ENCODE results near the gene BGN.

The BGN gene

GRCh38 chrX:153460826-153461225, 34.0 kb upstream of the BGN start:
- DNase-seq (ENCODE audit: low spot score), result peak; percentile 63

GRCh38 chrX:153462291-153462690, 32.5 kb upstream of the BGN start:
- DNase-seq (ENCODE audit: low spot score), result no peak

GRCh38 chrX:153463031-153463430, 31.7 kb upstream of the BGN start:
- no peak for DNase-seq (ENCODE audit: low spot score)

- no peak for DNase-seq (ENCODE audit: low spot score)
Measured at GRCh38 chrX:153463556-153463955, 31.2 kb upstream of the BGN start.

- no peak for DNase-seq (ENCODE audit: low spot score)
Measured at GRCh38 chrX:153464116-153464515, 30.7 kb upstream of the BGN start.

GRCh38 chrX:153465691-153466380, 28.9 kb upstream of the BGN start:
- no peak for DNase-seq (ENCODE audit: low spot score)

- no peak for DNase-seq (ENCODE audit: low spot score)
Measured at GRCh38 chrX:153468008-153468580, 26.7 kb upstream of the BGN start.

GRCh38 chrX:153469811-153470410, 24.9 kb upstream of the BGN start:
- peak; percentile 51 for DNase-seq (ENCODE audit: low spot score)

- DNase-seq (ENCODE audit: low spot score), result peak; percentile 88
Measured at GRCh38 chrX:153470411-153471363, 24.1 kb upstream of the BGN start, which contains the start of gene HAUS7. TSS of gene HAUS7 (minus strand) at chrX:153470576. CDS start at chrX:153470557, 19 bp downstream.

GRCh38 chrX:153471663-153472280, 23.0 kb upstream of the BGN start:
- no peak for DNase-seq (ENCODE audit: low spot score)

GRCh38 chrX:153473126-153473525, 21.7 kb upstream of the BGN start:
- DNase-seq (ENCODE audit: low spot score), result no peak

- DNase-seq (ENCODE audit: low spot score), result no peak
Measured at GRCh38 chrX:153474266-153474665, 20.5 kb upstream of the BGN start.

- DNase-seq (ENCODE audit: low spot score), result no peak
Measured at GRCh38 chrX:153474718-153475117, 20.1 kb upstream of the BGN start.

GRCh38 chrX:153475271-153475670, 19.5 kb upstream of the BGN start:
- DNase-seq (ENCODE audit: low spot score), result no peak

GRCh38 chrX:153475751-153476281, 19.0 kb upstream of the BGN start:
- DNase-seq (ENCODE audit: low spot score), result no peak

GRCh38 chrX:153476666-153477363, 18.0 kb upstream of the BGN start:
- no peak for DNase-seq (ENCODE audit: low spot score)

- no peak for DNase-seq (ENCODE audit: low spot score)
Measured at GRCh38 chrX:153477364-153477857, 17.4 kb upstream of the BGN start.

- DNase-seq (ENCODE audit: low spot score), result no peak
Measured at GRCh38 chrX:153477901-153478300, 16.9 kb upstream of the BGN start.

- no peak for DNase-seq (ENCODE audit: low spot score)
Measured at GRCh38 chrX:153478746-153479145, 16.0 kb upstream of the BGN start.

- DNase-seq (ENCODE audit: low spot score), result no peak
Measured at GRCh38 chrX:153481043-153481442, 13.7 kb upstream of the BGN start.
